HG02938 (cell line): ENCODE measurements around the gene STRADA.

Experiments used
- ATAC-seq: cut with Tn5 transposase; IDR thresholded peaks from one replicate; pipeline ENCODE4 v1.9.1; 2021; ENCODE audit warnings: mild to moderate bottlenecking, moderate library complexity; ENCODE audit not compliant: unreplicated experiment

STRADA gene

GRCh38 chr17:63701868-63702720, 39.5 kb downstream of the STRADA start:
- no peak for ATAC-seq

- ATAC-seq, result no peak
Observed at GRCh38 chr17:63701456-63701820, 40.2 kb downstream of the STRADA start.

- no peak for ATAC-seq
Observed at GRCh38 chr17:63700528-63701455, 40.8 kb downstream of the STRADA start.

- ATAC-seq, result no peak
Observed at GRCh38 chr17:63699638-63700527, 41.7 kb downstream of the STRADA start, which contains the start of gene LIMD2. Gene LIMD2 (minus strand): TSS chr17:63700125. CDS start chr17:63699298, 827 bp downstream.

- ATAC-seq, result no peak
Observed at GRCh38 chr17:63698886-63699637, 42.5 kb downstream of the STRADA start.

GRCh38 chr17:63698381-63698885, 43.2 kb downstream of the STRADA start:
- ATAC-seq, result no peak

- no peak for ATAC-seq
Observed at GRCh38 chr17:63697341-63698286, 44.0 kb downstream of the STRADA start.

- no peak for ATAC-seq
Observed at GRCh38 chr17:63696381-63696961, 45.1 kb downstream of the STRADA start.

- no peak for ATAC-seq
Observed at GRCh38 chr17:63695889-63696288, 45.7 kb downstream of the STRADA start.

- ATAC-seq, result no peak
Observed at GRCh38 chr17:63694950-63695773, 46.4 kb downstream of the STRADA start.

- ATAC-seq, result no peak
Observed at GRCh38 chr17:63694229-63694949, 47.2 kb downstream of the STRADA start.

- ATAC-seq, result no peak
Observed at GRCh38 chr17:63693411-63694113, 48.0 kb downstream of the STRADA start.

- ATAC-seq, result no peak
Observed at GRCh38 chr17:63692195-63692816, 49.3 kb downstream of the STRADA start.

GRCh38 chr17:63689479-63689878, 52.1 kb downstream of the STRADA start:
- no peak for ATAC-seq

GRCh38 chr17:63688396-63689020, 53.1 kb downstream of the STRADA start:
- ATAC-seq, result no peak
